HFF-Myc (cell line): ENCODE measurements around the gene NEK8.

Experiments used
- DNase-seq: peaks from one replicate; pipeline ENCODE4 v3.0.0-alpha.2; 2011; ENCODE audit warnings: low read depth; ENCODE audit errors: extremely low read depth
- H3K4me3 ChIP-seq: replicated peaks from 2 replicates; pipeline ENCODE4 v1.5.1; 2011; ENCODE audit warnings: low read depth, mild to moderate bottlenecking, control low read depth, low read length
- CTCF ChIP-seq: IDR thresholded peaks from 2 replicates; pipeline ENCODE4 v1.5.1; 2012; ENCODE audit warnings: mild to moderate bottlenecking, low read depth, low read length, control low read depth; ENCODE audit errors: missing control alignments

Gene NEK8

DNA sequence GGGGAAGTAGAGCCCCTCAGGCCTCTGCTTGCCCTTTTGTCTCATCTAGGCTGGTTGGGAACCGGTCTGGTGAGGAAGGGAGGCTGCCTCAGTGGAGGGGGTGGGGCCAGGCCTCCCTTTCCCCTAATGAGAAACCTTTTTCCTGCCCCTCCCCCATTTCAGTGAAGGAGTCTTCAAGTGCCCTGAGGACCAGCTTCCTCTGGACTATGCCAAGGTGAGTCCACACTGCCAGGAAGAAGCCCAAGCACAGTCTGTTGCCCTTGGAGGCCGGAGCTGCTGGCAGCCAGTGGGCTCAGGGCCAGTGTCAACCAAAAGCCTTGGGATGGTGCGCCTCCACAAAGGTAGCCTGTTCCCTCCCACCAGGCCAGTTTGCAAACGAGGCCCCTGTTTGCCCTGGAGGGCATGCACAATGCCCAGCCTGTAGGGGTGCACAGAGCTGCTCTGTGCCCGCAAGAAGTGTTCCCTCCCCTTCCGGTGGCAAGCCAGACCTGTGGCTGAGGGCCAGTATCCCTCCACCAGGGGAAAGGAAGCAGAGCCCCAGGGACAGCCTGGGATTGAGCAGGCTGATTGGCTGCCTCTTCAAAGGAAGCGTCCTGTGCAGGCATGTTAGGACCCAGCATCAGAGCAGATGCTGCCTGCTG is 18.6 kb downstream of the NEK8 start:
- peak overlapping the region; percentile 72 for H3K4me3 ChIP-seq
- no peak for TF ChIP-seq CTCF
- no peak for DNase-seq

DNA sequence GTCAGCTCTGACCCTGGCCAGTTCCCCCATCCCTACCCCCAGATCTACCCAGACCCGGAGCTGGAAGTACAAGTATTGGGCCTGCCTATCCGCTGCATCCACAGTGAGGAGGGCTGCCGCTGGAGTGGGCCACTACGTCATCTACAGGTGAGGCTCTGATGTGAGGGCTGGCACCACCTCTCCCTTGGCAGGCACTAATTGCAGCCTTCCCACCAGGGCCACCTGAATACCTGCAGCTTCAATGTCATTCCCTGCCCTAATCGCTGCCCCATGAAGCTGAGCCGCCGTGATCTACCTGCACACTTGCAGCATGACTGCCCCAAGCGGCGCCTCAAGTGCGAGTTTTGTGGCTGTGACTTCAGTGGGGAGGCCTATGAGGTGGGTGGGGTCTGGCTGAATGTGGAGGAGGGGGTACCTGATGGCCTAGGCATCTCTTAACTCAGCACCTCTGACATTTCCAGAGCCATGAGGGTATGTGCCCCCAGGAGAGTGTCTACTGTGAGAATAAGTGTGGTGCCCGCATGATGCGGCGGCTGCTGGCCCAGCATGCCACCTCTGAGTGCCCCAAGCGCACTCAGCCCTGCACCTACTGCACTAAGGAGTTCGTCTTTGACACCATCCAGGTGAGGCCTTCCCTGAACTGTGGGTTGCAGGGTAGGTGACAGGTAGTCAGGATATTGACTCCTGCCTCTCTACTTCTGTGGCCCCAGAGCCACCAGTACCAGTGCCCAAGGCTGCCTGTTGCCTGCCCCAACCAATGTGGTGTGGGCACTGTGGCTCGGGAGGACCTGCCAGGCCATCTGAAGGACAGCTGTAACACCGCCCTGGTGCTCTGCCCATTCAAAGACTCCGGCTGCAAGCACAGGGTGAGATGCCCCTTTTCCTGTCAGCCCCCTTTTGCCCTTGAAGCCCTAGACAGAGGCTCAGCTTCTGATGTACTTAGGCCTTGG is 19.5 kb downstream of the NEK8 start:
- no peak for TF ChIP-seq CTCF
- H3K4me3 ChIP-seq = no peak overlapping the region
- DNase-seq = no peak

DNA sequence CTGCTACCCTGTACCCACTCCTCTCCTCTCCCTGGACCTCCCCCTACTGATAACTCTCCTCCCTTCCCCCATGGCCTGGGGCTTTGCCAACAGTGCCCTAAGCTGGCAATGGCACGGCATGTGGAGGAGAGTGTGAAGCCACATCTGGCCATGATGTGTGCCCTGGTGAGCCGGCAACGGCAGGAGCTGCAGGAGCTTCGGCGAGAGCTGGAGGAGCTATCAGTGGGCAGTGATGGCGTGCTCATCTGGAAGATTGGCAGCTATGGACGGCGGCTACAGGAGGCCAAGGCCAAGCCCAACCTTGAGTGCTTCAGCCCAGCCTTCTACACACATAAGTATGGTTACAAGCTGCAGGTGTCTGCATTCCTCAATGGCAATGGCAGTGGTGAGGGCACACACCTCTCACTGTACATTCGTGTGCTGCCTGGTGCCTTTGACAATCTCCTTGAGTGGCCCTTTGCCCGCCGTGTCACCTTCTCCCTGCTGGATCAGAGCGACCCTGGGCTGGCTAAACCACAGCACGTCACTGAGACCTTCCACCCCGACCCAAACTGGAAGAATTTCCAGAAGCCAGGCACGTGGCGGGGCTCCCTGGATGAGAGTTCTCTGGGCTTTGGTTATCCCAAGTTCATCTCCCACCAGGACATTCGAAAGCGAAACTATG is 20.4 kb downstream of the NEK8 start:
- DNase-seq = no peak
- TF ChIP-seq CTCF = no peak

DNA sequence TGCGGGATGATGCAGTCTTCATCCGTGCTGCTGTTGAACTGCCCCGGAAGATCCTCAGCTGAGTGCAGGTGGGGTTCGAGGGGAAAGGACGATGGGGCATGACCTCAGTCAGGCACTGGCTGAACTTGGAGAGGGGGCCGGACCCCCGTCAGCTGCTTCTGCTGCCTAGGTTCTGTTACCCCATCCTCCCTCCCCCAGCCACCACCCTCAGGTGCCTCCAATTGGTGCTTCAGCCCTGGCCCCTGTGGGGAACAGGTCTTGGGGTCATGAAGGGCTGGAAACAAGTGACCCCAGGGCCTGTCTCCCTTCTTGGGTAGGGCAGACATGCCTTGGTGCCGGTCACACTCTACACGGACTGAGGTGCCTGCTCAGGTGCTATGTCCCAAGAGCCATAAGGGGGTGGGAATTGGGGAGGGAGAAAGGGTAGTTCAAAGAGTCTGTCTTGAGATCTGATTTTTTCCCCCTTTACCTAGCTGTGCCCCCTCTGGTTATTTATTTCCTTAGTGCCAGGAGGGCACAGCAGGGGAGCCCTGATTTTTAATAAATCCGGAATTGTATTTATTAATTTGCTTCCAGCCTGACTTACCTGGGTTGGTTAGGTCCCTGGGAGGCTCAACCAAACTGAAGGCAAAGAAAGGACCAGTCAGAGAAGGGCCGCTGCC is 21.1 kb downstream of the NEK8 start:
- no peak overlapping the region for H3K4me3 ChIP-seq
- DNase-seq = no peak
- TF ChIP-seq CTCF = no peak

More for the DNA sequence above, 20.4 kb downstream of the NEK8 start:
- H3K4me3 ChIP-seq = no peak overlapping the region

DNA sequence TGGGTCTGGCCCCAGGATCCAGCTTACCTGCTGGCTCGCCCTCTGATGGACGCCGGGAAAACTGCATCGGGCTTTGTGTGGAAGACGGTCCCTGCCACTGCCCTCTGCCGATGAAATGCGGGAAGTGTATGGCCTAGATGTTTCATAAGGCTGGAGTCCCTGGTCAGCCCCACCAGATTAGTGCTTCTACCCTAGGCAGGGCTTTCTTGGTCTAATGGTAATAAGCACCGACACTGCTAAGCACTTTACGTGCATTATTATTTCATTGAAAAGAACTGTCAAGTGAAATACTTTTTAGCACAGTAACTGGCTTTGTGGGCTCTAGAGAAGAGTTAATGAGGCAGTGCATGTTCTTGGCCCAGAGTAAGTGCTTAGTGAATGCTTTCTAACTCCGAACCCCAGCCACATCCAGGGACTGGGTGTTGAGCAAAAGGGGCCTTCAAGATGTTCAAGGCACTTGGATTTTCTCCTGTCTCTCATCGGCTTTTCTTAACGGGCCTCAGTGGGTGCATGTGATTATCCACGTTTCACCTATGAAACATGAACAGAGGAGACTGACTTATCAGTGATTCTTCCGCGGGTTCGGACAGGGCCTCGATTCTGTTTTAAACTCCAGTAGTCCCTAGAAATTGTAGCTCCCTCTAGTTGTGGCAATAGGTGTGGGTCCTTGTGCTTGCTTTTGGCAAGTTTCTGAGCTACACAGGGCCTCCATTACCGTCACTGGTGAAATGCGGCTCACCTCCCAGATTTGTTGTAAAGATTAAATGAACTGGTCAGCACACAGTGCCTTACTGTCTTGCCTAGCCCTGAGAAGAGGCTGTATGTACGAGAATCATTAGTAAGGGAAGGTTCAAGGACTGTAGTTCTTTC is 21.8 kb downstream of the NEK8 start:
- H3K4me3 ChIP-seq = no peak overlapping the region
- TF ChIP-seq CTCF = peak; percentile 97
- peak; percentile 85 for DNase-seq
